ENCODE measurements around the gene CAMK1G.

CAMK1G gene

DNA sequence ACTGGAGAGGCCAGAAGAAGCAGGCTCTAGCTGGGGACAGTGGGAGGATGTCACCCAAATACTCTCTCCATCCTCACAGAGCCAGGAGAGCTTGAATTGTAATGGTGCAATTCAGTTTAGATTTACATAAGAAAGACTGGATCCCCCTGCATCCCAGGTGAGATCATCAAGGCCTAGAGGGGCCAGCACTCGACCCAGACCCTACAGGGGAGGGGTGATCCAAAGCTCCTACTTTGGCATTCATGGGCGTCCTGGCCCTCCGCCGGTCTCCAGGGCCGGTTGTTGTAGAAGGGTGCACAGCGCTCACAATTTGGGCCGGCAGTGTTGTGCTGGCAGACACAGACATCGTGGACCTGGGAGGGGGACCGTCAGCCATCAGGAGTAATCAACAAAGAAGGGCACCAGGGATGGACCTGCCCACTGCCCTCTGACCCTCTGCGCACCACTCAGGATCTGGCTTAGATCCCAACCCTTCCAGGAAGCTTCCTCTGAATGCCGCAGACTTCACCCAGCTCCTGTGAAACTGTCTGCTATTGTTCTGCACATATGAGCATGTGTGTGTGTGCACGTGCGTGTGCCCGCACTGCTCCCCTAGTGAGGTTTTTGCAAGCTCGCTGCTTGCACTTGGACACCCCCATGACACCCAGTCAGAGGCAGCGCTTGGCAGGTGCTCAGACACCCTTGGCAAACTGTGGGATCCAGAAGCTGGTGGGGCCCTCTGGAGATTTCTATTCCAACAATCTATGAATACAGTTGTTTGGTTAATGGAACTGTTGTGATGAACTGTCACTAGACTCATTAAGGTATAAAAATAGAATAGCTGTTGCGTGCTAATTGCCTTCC is 47.1 kb downstream of the CAMK1G start:
- TF ChIP-seq, protein P1, sequence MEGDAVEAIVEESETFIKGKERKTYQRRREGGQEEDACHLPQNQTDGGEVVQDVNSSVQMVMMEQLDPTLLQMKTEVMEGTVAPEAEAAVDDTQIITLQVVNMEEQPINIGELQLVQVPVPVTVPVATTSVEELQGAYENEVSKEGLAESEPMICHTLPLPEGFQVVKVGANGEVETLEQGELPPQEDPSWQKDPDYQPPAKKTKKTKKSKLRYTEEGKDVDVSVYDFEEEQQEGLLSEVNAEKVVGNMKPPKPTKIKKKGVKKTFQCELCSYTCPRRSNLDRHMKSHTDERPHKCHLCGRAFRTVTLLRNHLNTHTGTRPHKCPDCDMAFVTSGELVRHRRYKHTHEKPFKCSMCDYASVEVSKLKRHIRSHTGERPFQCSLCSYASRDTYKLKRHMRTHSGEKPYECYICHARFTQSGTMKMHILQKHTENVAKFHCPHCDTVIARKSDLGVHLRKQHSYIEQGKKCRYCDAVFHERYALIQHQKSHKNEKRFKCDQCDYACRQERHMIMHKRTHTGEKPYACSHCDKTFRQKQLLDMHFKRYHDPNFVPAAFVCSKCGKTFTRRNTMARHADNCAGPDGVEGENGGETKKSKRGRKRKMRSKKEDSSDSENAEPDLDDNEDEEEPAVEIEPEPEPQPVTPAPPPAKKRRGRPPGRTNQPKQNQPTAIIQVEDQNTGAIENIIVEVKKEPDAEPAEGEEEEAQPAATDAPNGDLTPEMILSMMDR (IDR thresholded peaks at IDR 0.05; ENCODE audit: borderline replicate concordance, control extremely low read depth, extremely low read depth, insufficient read depth, missing control alignments) = no peak
- in situ Hi-C loops (cut with MboI; ENCODE audit: low sequenced_read_pairs, unreplicated experiment) = no loop called here
- DNase-seq (ENCODE audit: low spot score) = no peak

DNA sequence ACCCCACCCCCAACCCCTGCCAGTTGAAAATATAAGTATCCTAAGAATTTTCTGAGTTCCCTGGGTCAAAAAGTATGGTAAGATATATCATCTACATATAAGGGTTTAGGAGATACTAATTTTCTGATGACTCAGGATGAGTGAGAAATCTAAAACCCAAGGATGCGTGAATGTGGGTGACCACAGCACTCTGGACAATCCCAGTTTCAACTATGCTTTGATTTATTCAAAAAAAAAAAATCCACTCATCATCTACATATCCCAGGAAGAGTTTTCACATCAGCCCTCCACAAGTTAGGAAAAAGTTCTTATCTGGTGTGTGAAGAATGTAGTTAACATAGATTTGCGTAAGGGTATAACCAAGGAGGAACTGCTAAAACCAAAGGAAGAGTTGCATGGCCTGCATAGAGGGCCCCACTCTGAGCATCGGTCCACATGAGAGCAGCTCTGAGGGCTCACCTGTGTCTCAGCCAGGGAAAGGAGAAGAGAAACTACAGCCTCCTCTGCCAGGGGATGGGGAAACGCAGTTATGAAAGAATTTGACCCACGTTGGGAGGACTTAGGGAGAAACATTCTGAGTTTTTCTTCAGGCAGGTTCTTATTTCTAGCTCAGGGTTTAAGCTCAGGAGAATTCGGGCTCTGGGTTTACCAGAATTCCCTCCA is 50.0 kb downstream of the CAMK1G start:
- TF ChIP-seq, protein P1 (IDR thresholded peaks at IDR 0.05; ENCODE audit: borderline replicate concordance, control extremely low read depth, extremely low read depth, insufficient read depth, missing control alignments) = no peak
- peak; percentile 56 for DNase-seq (ENCODE audit: low spot score)
- in situ Hi-C loops (cut with MboI; ENCODE audit: low sequenced_read_pairs, unreplicated experiment) = no loop called here

DNA sequence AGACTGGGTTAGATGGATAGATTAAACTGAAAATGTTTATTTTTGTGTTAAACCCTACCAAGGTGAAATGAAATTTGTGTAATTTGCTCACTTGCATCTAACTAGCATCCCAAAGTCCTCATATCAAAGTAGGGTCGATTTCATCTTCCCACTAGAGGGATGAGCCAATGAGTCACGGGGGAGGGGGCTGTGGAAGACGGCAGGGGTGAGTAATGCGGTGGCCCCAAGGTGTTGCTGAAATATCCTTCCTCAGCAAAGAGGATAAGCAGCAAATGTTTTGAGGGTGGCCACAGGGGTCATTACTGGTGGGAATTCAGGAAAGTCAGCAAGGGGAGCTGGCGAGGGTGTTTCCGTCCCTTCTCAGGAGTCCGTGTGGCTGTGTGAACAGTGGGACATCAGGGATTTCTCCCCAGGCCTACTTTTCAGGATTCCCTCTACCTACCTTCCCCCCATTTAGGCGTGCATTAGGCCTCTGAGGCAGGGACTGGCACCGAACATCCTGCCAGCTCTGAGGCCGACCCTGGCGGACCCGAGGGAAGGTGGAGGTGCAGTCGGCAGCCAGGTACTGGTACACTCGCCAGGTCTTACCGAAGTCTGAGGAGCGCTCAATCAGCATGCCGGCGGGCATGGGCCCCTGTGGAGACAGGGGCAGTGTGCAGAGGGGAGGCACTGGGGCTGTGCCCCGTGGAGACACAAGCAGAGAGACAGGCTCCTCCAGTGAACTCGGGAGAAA is 50.7 kb downstream of the CAMK1G start:
- DNase-seq (ENCODE audit: low spot score) = no peak
- TF ChIP-seq, protein P1 (IDR thresholded peaks at IDR 0.05; ENCODE audit: borderline replicate concordance, control extremely low read depth, extremely low read depth, insufficient read depth, missing control alignments) = no peak
- in situ Hi-C loops (cut with MboI; ENCODE audit: low sequenced_read_pairs, unreplicated experiment) = no loop called here

DNA sequence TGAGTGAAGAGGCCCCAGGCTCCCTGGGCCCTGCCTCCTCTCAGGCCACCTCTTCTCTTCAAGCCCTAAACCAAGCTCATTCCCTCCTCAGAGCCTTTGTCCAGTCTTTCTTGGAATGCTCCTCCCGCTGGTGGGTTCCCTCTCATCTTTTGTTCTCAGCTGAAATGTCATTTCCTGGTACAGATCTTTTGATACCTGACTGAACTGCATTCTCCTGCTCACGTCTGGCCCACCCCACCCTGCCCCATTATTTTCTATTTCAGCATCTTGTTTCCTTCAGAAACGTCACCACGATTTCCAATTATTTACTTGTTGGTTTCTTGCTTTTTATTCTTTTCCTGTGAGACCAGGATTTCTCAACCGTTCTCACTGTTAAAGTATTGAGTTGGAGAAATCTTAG is 52.3 kb downstream of the CAMK1G start:
- TF ChIP-seq, protein P1 (IDR thresholded peaks at IDR 0.05; ENCODE audit: borderline replicate concordance, control extremely low read depth, extremely low read depth, insufficient read depth, missing control alignments) = no peak
- no peak for DNase-seq (ENCODE audit: low spot score)
- in situ Hi-C loops (cut with MboI; ENCODE audit: low sequenced_read_pairs, unreplicated experiment) = no loop called here

DNA sequence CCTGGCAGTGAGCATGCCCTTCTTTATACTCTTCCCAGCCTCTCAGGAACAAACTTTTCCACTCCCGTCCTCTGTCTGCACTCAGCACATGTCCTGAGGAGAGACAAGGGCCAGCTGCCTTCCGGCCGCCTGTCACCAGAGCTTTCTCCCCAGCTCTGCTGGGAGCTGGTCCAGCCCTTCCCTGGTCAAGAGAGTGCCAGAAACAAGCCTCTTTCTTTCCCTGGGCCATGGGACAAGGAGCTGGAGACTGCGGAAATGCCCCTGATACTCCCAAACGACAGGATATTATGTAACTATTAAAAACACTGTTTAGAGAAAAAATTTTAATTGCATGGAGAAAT is 58.3 kb downstream of the CAMK1G start:
- TF ChIP-seq, protein P1 (IDR thresholded peaks at IDR 0.05; ENCODE audit: borderline replicate concordance, control extremely low read depth, extremely low read depth, insufficient read depth, missing control alignments) = no peak
- no peak for DNase-seq (ENCODE audit: low spot score)
- in situ Hi-C loops (cut with MboI; ENCODE audit: low sequenced_read_pairs, unreplicated experiment) = no loop called here

DNA sequence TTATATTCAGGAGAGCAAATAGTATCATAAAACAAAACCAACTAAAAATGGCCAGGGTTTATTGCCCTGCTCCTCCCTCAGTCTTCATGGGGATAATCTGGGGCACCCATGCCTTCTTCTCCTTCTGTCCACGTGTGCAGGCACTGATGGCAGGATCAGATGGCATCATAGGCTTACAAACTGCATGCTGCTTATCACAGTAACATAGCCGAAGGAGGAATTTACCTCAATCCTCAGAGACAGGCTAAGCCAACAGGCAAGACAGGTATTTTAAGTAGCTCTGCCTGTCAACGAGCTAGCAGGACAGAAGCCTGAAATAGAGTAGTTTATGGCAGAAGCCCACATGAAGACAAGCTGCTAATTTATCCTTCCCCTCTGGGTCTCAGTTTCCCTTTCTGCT is 59.3 kb downstream of the CAMK1G start:
- TF ChIP-seq, protein P1 (IDR thresholded peaks at IDR 0.05; ENCODE audit: borderline replicate concordance, control extremely low read depth, extremely low read depth, insufficient read depth, missing control alignments) = no peak
- in situ Hi-C loops (cut with MboI; ENCODE audit: low sequenced_read_pairs, unreplicated experiment) = no loop called here
- no peak for DNase-seq (ENCODE audit: low spot score)

All from GM13976 (cell line).